ENCODE measurements around the gene PATE4.

The PATE4 gene

GRCh38 chr11:125887373-125888324 is 54.5 kb downstream of the PATE4 start, which contains the start of gene HYLS1:
Gene HYLS1 (plus strand): TSS chr11:125887668. CDS start chr11:125899369, 11,701 bp downstream.
- in situ Hi-C loops (cut with MboI; ENCODE audit: low sequenced_read_pairs), result no loop called here
